Measurements from ENCODE around the gene RAB9A.
"Not testable (repeated sequence)": the region's sequence is repeated elsewhere in the genome, so short reads cannot be mapped to it uniquely, and the experiment has no call there.

RAB9A gene

GRCh38 chrX:13670197-13670596 is 18.7 kb upstream of the RAB9A start:
- no peak for DNase-seq (ENCODE audit: low read depth)

- DNase-seq (ENCODE audit: low read depth): no peak
Measured at GRCh38 chrX:13673016-13673415, 15.9 kb upstream of the RAB9A start.

DNA sequence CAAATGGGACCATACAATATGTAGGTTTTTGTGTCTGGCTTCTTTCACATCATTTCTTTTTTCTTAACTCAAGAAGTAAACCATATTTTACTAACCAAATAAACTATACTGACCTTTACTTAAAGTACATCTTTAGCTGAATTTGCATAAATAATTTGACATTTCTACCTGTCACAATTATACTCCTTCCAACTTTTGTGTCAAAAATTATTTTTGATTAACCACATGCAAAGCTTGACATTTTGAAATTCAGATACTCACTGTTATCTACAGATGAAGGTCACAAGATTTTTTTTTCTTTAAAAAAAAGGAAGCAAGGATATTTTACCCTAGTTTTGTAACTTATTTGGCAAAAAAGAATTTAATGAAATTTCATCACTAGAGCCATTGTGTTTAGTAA is 12.0 kb upstream of the RAB9A start:
- no peak for DNase-seq (ENCODE audit: low read depth)

- not testable (repeated sequence) for DNase-seq (ENCODE audit: low read depth)
Measured at GRCh38 chrX:13679700-13680099, 9.2 kb upstream of the RAB9A start.

DNA sequence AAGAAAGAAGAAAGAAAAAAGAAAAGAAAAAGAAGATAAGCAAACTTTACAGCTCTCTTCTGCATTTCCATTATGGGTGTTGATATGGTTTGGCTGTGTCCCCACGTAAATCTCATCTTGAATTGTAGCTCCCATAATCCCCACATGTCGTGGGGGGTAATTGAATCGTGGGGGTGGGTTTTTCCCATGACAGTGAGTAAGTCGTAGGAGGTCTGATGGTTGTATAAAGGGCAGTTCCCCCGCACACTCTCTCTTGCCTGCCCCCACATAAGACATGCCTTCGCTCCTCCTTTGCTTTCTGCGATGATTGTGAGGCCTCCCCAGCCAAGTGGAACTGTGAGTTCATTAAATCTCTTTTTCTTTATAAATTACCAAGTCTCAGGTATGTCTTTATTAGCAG is 7.3 kb upstream of the RAB9A start:
- DNase-seq (ENCODE audit: low read depth): no peak

DNA sequence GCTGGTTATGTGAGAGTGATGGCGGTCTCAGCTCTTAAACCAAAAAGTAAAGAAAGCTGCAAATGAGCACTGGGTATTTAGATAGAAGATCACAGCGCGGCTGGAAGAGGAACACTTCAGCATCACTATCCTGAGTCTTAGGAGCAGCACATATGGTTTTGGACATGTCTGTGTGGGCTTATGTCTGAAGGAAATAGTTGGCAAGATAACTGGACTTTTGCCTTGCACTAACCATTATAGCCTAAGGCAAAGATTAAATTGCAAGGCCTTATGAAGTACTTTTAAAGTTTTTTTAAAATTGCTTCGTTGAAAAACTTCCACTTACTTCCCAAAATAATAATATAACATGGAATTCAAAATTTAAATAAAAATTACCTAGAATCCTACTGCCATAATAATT is 4.6 kb upstream of the RAB9A start:
- DNase-seq (ENCODE audit: low read depth): no peak

- DNase-seq (ENCODE audit: low read depth): peak; percentile 59
Measured at GRCh38 chrX:13685126-13685763, 3.7 kb upstream of the RAB9A start.

DNA sequence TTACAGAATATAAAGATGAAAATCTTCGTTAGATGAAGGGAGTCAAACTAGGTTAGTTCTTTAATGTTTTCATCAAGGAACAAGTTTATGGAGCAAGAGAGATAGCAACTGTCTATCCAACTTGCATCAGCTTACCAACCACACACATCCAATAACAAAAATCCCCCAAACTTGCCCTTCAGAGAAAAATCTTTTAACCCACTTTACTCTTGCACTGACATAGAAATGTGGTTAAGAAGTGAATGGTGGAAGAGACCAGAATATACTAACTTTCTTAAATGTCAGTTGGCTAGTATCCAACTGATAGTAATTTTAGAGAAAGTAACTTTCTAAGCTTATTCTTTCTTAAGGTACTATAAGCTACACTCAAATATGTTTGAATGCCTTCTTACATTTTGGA is 1.7 kb upstream of the RAB9A start:
- DNase-seq (ENCODE audit: low read depth): no peak

DNA sequence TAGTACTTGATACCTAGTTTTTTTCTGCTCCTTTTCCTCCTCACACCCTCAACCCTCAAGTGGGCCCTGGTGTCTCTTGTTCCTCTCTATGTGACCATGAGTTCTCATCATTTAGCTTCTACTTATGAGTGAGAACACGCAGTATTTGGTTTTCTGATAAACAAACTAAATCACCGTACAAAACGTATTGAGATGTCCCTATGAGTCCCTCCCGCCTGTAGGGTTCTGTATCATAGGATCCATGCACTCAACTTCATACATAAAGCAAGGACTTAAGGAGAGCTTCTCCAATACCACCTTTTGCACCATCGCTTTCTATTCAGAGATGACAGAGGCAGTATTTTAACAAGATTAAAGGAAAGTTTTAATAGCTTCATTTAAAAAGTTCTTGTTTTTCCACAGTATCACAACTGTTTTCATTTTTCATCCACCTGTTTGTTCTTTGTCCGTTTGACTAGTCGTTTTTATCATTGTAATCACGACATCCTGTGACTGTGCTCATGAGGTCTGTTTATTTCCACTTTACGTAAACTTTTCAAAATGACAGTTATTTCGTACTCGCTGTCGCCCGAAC is 457 bp upstream of the RAB9A start:
- DNase-seq (ENCODE audit: low read depth): no peak

GRCh38 chrX:13689741-13690211 is 848 bp downstream of the RAB9A start:
- peak; percentile 54 for DNase-seq (ENCODE audit: low read depth)

- peak; percentile 23 for DNase-seq (ENCODE audit: low read depth)
Measured at GRCh38 chrX:13690836-13691235, 1.9 kb downstream of the RAB9A start.

DNA sequence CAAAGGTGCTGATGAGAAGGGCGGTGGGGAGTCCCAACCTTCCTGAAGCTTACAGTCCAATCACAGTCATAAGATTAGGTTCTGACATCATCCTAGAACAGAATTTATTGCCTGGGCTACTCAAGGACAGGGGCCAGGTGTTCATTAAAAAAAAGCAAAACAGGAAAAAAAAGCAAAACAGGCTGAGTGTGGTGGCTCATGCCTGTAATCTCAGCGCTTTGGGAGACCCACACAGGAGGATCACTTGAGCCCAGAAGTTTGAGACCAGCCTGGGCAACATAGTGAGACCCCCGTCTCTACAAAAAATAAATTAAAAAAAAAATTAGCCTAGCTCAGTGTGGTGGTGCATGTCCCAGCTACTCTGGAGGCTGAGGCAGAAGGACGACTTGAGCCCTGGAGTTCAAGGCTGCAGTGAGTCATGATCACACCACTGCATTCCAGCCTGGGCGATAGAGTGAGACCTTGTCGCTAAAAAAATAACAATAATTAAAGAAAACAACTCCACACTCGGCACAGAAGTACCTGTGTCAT is 3.0 kb downstream of the RAB9A start:
- peak; percentile 28 for DNase-seq (ENCODE audit: low read depth)

- DNase-seq (ENCODE audit: low read depth): no peak
Measured at GRCh38 chrX:13692771-13693231, 3.9 kb downstream of the RAB9A start.

DNA sequence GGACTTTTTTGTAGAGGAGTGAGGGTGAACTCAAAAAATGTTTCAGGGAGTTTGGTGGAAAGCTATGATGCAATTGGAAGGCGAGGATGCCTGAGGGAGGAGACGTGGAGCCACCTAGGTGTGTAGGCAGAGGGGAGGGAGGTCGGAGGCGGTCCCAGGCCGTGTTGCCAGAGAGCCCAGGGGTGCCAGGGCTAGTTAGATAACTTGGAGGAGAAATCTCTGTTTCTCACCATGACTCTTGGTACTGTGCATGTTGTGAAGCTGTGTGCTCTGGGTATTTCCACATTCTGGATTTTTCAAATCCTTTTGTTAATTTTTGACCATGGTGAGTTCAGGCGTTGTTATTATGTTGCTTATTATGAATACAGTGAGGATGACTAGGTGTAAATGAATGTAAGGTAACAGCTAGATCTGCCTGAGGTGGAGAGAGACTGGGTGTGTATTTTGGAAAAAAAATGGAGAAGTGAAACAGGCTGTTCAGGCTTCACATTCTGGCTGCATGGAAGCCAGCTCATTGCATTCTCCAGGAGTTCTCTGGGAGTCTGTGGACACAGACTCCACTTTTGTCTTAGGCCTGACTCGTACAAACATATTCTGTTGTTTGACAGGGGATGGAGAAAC is 4.5 kb downstream of the RAB9A start:
- no peak for DNase-seq (ENCODE audit: low read depth)

DNA sequence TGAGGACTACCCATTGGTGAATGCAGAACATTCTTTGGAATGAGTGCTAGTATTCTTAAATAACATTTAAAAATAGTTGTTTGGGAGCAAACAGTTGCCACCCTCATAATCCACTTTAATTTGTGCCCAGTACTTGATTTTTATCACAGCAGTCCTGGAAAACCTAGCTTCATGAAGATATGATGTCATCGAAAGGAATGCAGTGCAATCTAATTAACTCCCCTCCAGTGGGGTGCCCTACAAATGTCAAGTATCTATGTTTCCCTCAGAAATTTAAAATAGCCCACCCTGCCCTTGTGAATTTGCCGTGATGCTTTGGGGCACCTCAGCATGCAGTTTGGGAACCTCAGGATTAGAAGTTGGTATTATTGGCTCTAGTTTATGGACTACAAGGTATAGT is 5.4 kb downstream of the RAB9A start:
- no peak for DNase-seq (ENCODE audit: low read depth)

- DNase-seq (ENCODE audit: low read depth): no peak
Measured at GRCh38 chrX:13694983-13695382, 6.1 kb downstream of the RAB9A start.

DNA sequence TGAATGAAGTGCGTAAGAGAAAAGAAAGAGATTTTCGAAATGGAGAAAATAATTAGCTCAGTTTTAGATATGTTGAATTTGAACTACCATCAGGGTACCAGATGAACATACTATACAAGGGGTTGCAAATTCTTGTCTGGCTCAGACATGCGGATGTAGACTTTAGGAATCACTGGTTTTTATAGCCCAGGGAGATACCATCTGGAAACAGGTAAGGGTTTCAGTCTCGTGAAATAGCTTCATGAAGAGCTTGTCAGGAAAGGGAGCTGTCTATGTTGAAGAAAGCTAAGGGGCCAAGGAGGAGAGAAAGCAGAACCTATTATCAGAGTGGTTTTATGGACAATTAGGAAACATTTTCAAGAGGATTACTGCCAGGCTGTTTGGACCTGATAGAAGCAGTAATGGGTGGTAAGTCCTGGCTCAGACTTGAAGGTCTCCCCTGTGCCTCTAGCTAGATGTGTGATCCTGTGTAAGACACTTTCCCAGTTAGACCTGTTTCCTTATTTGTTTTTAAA is 6.7 kb downstream of the RAB9A start:
- DNase-seq (ENCODE audit: low read depth): no peak

DNA sequence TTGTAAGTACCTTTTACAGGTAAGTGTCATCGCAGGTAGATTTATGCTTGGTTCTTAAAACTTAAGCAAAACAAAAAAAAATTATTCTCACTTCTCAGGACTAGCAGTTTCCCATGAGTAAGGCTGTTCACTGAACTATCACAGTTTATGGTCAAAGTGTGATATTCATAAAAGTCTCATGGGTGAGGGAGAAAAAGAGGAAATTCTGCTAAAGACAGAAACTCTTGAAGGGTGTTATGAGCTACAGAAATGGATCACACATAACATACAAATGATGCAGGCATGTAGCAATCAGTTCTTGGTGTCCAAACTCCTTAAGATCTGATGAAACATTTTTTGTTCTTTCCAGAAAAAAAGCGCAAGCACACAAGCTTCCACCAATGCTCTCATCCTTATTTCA is 8.5 kb downstream of the RAB9A start:
- DNase-seq (ENCODE audit: low read depth): no peak

DNA sequence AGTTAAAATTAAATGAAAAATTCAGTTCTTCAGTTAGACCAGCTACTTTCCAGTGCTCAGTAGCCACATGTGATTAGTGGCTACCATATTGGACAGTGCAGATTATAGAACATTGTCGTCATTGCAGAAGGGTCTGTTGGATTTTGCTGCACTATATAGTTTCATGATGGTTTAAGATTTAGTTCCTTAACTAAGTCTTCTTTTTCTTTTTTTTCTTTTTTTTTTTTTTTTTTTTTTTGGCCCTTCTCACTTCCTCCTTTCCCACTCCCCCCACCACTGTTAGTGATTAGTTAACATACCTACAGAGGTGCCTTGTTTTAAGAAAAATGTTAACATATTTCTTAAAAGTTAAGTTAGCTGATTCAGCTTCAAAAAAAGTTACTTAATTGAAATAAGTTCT is 9.0 kb downstream of the RAB9A start:
- DNase-seq (ENCODE audit: low read depth): no peak

DNA sequence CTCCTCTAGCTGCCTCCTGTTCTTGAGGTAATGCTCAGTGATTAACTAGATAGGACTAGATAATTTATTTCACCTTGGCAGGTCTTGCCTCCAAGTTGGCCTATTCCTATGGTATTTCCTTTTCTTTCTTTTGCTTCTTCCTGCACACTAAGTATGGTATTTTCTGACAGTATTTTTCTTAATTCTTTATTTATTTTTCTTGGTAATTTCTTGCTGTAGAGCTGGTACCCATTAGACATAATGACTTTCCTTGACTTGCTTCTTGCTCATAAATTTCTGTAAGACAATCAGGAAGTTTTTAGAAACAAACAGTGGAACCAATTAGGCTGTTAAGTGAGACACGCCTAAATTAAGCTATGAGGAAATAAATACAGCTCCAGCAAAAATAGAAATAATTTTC is 9.5 kb downstream of the RAB9A start:
- DNase-seq (ENCODE audit: low read depth): no peak

GRCh38 chrX:13699183-13699826 is 10.4 kb downstream of the RAB9A start:
- peak; percentile 35 for DNase-seq (ENCODE audit: low read depth)

DNA sequence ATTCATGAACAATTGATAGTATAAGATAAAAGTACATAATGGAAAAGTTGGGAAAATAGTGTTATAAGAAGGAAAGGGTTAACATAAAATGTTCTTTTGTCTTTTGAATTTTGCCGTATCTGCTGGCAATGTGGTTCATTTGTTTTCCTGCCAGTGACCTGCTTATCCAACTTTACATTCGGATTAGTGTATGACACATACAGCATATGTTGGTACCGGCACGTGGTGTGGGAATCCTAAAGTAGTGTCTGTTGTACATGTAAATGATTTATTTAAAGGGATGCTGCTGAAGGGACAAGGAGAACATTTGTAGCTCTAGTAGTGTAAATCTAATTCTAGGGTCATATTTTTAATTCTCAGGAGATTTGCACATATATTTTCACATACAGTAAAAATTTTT is 11.5 kb downstream of the RAB9A start:
- DNase-seq (ENCODE audit: low read depth): peak; percentile 17

All from ELR (cell line).